GM19193 (cell line): ENCODE data around the gene C6orf62.

Source experiments
- POLR2A ChIP-seq: IDR thresholded peaks from 4 replicates; pipeline ENCODE4 v1.6.1; 2011; ENCODE audit not compliant: insufficient read depth, insufficient read length; ENCODE audit errors: extremely low read depth

Gene C6orf62

GRCh38 chr6:24743944-24744335, 25.0 kb upstream of the C6orf62 start:
- no peak for TF ChIP-seq POLR2A

- TF ChIP-seq POLR2A = no peak
Measured at GRCh38 chr6:24743265-24743943, 24.4 kb upstream of the C6orf62 start.

GRCh38 chr6:24742216-24742738, 23.3 kb upstream of the C6orf62 start:
- no peak for TF ChIP-seq POLR2A

- no peak for TF ChIP-seq POLR2A
Measured at GRCh38 chr6:24740861-24741260, 21.9 kb upstream of the C6orf62 start.

DNA sequence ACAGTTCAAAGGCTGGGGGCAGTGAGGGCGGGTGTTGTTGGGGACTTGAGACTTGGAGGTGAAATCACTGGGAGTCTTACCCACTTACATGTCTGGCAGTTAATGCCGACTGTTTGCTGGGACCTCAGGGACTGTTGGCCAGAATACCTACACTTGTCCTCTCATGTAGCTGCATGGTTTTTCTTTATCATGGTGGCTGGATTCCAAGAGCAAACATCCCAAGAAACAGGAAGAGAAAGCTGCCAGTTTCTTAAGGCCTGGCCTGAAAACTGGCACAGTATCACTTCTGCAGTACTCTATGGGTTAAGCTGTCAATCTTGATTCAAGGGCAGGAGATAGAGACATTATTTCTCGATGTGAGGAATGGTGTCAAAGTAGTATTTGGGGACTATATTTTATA, 19.8 kb upstream of the C6orf62 start:
- TF ChIP-seq POLR2A = no peak

DNA sequence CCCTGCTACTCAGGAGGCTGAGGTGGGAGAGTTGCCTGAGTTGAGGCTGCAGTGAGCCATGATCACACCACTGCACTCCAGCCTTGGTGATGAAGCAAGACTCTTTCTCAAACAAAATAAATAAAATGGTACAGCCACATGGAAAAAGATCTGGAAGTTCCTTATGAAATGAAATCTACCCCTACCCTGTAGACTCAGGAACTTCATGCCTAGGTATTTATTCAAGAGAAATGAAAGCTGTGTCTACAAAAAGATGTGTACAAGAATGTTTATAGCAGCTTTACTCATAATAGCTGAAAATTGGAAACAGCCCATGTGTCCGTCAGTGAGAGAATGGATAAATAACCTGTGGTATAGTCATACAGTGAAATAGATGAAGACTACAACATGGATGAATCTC, 15.2 kb upstream of the C6orf62 start:
- no peak for TF ChIP-seq POLR2A

DNA sequence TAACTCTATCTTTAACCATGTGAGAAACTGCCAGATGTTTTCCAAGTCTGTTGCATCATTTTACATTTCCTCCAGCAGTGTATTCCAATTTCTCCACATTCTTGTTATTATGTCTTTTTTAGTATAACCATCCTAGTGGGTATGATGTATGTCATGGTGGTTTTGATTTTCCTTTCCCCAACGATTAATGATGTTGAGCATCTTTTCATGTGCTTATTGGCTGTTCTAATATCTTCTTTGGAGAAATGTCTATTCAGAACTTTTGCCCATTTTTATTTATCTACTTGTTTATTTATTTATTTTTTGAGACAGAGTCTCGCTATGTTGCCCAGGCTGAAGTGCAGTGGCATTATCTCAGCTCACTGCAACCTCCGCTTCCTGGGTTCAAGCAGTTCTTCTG, 4.3 kb upstream of the C6orf62 start:
- TF ChIP-seq POLR2A = no peak

- TF ChIP-seq POLR2A = peak; percentile 95
Measured at GRCh38 chr6:24721461-24722215, 2.7 kb upstream of the C6orf62 start.

DNA sequence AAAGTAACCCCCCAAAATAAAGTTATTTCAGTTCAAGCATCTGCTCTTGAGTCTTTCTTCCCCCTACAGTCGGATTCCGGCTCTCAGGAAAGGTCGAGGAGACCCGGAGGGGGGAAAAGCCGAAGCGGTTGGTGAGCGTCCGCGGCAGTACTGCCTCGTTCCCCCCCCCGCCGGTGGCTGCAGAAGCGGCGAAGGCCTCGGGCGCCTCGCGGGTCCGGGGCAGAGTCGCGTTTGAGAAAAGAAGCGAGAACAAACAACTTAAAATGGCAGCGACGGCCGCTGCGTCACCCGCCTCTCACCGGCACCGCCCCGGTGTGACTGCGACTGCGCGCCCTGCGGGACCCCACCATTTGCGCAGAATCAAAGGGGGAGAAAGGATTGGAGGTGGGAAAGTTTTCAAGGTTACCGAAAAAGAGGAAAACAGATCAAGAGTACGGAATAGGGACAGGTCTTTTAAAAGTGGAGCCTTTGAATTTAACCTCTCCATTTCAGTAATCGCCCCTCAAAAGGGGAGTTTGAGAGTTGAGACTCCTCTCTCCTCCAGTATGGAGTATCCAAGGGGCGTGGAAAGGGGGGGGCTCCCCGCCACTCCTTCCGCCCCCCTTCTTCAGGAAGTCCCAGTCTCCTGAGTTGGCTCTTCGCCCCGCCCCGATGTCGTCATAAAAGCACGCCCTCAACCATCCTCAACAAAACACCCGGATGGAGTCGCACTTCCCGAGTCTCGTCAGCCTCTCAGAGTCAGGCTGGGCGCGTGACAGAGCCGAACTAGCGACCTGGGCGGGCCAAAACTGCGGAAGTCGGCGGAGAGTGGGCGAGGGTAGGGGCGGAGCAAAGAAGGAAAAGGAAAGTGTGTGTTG, 1.9 kb upstream of the C6orf62 start:
- TF ChIP-seq POLR2A = peak; percentile 98

GRCh38 chr6:24720131-24720603, 1.2 kb upstream of the C6orf62 start:
- TF ChIP-seq POLR2A = no peak

GRCh38 chr6:24718449-24719124, 367 bp downstream of the C6orf62 start:
- TF ChIP-seq POLR2A = no peak

GRCh38 chr6:24710519-24711303, 8.2 kb downstream of the C6orf62 start:
- TF ChIP-seq POLR2A = no peak

GRCh38 chr6:24709014-24709711, 9.8 kb downstream of the C6orf62 start:
- TF ChIP-seq POLR2A = no peak
